RKO (cell line): ENCODE results near the gene OR7A10.
"Not testable (repeated sequence)": the region's sequence is repeated elsewhere in the genome, so short reads cannot be mapped to it uniquely, and the experiment has no call there.

Experiments
- DNase-seq: peaks from one replicate; pipeline ENCODE4 v3.0.0-alpha.2; 2016; ENCODE audit warnings: low spot score

The OR7A10 gene

GRCh38 chr19:14795078-14795721 is 53.5 kb downstream of the OR7A10 start:
- DNase-seq = peak; percentile 44

- DNase-seq = not testable (repeated sequence)
Measured at GRCh38 chr19:14792250-14792649, 56.5 kb downstream of the OR7A10 start.
